HG03159 (cell line): ENCODE results near the gene PDLIM1.
"Not testable (repeated sequence)": the region's sequence is repeated elsewhere in the genome, so short reads cannot be mapped to it uniquely, and the experiment has no call there.

ENCODE experiments used
- ATAC-seq: cut with Tn5 transposase; IDR thresholded peaks from one replicate; pipeline ENCODE4 v1.9.1; 2021; ENCODE audit warnings: mild to moderate bottlenecking, moderate library complexity; ENCODE audit not compliant: unreplicated experiment

The PDLIM1 gene

DNA sequence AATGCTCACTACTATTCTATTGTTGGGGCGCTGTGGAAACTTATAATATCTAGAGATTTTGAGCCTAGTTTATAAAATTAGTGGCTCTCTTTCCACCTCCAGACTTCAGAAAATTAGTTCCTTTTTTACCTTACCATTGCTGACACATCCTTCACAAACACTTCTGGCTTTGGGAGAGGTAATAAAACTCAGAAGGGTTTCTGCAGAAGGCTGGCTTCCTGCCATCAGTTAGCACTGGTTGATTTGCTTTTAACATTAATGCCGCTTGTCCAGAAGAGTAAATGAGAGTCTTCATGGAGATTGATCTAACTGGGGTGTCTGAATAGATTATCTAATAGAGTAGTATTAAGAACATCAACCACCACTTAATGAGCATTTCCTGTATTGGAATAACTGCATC lies 76.4 kb downstream of the PDLIM1 start:
- no peak for ATAC-seq

DNA sequence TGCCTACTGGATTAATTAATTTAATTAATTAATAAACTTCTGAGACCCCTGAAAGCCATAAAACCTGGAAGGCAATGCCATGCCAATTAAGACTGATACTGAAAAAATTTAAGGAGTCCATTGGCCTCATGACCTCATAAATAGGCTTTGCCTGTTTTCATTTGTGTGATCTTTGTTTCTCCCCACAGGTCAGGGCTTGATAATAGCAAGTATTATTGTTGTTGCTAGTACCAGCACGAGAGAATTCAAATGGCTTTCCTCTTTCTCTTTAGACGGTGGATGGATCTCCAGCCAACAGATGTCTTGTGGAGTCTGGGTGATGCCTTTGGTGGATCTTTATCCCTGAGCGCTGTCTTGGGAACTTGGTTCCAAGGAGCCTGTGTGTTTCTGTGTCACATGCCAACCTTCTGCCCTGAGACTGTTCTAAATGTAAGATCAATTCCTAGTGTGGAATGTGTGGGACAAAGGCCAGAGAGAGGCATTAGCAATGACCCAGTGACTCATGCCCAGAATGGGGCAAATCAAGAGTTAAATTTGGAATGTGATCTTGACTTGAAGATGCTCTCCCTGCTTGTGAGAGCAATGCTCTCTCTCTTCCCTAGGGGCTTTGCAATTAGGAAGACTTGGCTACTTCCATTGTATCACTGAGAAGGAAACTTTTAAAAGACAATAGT lies 79.1 kb downstream of the PDLIM1 start:
- ATAC-seq: no peak

DNA sequence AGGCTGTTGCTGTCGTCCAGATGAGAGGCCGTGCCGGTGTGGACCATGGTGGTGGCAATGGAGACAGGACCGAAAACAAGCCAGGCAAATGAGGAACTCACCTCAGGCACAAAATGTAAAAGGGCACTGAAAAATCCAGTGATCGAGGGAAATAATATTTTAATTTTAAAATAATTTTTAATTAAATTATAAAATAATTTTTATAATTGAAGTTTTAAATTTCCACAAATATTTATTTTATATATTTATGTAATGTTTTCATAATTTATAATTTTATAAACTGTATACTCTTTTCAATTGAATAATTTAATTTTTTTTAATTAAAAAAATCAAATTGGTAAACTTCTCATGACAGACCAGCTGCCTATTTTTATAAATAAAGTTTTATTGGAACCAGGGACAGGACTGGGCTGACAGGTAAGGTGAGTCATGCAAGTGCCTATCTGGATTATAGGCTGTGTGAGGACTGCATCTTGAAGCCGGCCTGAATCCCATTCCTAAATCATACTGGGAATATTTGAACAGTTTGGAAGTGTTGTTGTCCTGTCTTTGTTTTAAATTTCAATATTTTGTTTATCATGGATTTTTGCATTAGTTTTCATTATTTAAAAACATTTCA lies 81.2 kb downstream of the PDLIM1 start:
- ATAC-seq: no peak

DNA sequence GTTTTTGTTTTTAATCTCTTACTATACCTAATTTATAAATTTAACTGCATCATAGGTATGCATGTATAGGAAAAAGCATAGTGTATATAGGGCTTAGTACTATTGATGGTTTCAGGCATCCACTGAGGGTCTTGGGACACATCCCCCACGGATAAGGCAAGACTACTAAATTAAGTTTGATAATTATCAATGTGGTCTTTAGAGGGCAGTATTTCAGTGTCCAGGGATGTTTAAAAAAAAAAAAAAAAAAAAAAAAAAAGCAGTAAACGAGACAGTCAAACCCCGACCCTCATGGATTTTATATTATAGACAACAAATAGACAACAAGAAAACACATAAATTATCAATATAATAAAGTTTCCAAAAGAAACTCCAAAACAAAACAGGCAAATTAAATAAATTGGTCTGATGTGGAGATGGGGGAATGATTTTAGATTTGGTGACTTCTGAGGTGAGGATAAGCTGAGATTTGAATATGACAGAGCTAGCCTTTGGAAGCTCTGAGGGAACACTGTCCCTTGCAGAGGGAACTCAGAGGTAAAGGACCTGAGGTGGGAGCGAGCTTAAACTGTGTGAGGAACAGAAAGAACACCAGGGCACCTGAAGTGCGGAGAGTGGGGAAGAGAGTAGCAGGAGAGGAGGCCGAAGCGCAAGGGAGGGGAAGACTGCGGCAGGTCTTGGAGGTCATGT lies 82.0 kb downstream of the PDLIM1 start:
- no peak for ATAC-seq

DNA sequence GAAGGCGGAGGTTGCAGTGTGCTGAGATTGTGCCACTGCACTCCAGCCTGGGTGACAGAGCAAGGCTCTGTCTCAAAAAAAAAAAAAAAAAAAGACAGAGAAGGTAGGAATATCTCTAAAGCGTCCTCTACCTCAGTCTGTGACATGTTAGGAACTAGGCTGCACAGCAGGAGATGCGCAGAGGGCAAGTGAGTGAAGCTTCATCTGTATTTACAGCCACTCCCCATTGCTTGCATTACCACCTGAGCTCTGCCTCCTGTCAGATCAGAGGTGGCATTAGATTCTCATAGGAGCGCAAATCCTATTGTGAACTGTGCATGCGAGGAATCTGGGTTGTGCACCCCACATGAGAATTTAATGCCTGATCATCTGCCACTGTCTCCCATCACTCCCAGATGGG lies 87.9 kb downstream of the PDLIM1 start:
- ATAC-seq: not testable (repeated sequence)

DNA sequence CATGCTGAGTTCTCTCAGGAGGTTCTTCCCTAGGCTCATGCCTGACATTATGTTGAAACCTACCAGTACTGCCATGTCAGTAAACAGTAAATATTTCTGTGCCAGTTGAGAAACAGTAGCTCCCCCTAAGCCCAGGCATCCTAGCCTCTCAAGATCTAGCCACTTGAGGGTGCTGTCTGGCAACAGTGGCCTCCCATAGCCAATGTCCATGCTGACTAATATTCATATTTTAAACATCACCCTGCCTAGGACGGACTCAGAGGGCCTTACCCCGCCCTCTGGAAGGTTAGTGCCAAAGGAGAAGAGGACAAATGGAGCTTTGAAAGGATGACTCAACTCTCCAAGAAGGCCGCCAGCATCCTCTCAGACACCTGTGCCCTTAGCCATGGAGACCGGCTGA lies 89.1 kb downstream of the PDLIM1 start:
- no peak for ATAC-seq

DNA sequence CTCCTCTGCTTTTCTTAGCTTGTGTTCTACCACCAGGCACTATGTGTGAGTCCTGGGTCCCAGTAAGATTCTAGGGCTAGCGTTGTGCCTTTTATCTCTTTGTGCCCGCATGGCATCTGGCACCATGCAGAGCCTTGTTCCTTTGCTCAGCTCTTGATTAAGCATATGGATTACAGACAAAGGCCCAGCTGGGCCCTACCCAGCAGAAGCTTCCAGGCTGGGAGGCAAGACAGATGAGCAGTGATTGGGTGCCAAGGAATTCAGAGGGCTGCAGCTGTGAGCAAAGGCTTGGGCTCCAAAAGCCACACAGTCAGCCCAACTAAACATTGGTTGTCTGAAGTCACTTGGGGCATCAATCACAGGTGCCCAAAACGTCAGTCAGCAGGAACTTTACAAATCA lies 94.8 kb downstream of the PDLIM1 start:
- no peak for ATAC-seq

DNA sequence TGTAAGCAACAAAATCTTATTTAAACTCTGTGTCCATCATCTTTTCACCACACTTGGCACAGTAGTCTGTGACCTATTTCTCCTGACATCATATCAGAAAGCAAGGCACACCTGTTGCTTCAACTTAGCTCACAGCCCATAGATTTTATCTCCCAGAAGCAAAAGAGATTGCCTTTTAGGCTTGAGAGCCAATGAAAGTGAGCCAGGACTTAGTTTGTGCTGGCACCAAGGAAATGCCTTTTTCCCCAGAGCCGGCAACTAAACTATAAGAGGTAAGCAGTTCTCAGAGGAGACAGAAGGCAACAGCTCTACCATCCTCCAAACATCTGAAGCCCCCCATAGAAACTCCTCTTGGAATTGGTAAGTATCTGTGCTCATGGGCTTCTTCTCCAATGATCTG lies 96.9 kb downstream of the PDLIM1 start, which contains the start of gene ACSM6:
Gene ACSM6, plus strand, starts transcription at position 295 of the 400 bp plus-strand sequence. CDS start 248 bp downstream, outside the sequence.
- ATAC-seq: no peak

DNA sequence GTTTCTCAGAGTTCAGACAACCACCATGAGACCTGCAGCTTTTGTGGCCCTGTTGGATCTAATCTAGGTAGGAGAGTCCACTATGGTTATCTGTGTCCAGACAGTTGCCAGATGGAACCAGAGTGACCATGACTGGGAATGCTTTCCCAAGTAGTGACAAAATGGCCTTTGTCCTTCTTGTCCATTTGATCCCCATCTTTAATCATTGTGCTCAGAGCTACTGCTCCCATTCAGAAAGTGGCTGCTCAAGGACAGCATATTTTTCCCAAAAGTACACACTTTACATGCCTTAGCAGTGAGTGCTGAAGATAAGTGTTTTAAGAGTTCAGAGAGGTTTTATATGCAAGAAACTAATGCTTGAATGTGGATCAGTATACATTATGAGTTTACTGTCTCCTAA lies 102.2 kb downstream of the PDLIM1 start:
- ATAC-seq: no peak

DNA sequence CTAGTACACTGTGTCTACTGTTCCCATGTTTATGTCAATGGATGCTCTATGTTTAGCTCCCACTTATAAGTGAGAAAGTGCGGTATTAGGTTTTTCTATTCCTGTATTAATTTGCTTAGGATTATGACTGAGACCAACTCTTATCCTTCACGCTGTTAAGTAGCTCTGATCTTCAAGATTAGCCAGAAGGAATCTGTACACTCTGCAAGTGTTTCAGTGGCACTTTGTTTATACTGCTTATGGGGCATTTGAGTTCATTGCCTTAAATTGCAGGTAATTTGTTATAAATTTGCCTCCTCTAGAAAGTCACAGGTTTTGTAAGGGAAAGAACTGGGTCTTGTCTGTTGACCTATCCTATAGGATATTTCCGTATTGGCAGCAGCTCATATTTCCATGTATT lies 103.2 kb downstream of the PDLIM1 start:
- no peak for ATAC-seq
